ENCODE results near the gene SLC2A6.

Gene SLC2A6

GRCh38 chr9:133515615-133516255 lies 36.8 kb upstream of the SLC2A6 start:
- DNase-seq: no peak

DNA sequence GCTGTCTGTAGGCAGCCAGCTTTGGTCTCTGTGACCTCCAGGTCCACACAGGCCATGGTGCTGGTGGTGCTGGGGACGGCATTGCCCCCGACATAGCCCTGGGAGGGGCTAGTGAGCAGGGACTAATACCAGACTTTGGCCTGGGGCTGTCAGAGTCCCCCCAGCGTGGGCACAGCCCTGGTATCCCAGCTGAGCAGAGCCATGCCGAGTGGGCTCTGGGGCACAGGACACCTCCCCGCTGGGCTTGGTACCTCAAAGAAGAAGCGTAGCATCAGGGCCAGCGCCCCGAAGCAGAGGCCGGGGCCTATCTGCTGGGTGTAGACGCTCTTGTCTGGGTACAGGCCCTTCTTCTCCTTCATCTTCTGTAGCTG lies 36.3 kb upstream of the SLC2A6 start:
- no peak for DNase-seq

DNA sequence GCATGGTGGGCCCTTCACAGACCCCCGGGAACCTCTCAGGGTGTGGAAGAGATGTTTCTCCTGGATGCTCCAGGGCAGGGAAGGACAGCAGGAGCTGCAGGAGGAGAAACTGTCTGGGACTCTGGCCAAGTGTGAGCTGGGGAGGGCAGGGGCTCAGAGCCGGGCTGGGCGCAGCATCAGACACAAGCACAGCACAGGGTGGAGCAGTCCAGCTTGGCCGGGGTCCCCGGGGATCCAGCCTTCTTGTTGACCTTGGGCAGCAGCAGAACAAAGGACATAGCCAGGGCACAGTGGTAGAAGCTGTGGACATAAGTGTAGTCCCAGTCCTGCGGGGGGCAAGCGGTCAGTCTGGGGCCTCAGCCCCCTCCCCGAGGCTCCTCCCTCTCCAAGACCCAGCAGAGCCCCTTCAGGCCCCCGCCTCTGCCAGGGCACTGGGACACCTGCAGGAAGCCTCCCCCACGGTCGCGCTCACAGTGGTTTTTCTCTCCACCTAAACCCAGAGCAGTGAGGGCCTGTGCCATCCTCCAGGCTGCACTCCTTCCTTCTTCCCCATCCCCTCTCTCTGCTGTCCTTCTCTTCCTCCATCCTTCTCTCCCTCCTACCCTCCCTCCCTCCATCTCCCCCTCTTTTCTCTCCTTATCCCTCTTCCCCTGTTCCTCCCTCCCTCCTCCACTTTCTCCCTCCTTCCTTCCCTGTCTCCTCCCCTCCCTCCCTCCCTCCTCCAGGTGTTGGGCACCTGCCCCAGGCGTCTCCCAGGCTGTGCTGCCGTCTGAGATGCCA lies 35.8 kb upstream of the SLC2A6 start:
- DNase-seq: no peak

DNA sequence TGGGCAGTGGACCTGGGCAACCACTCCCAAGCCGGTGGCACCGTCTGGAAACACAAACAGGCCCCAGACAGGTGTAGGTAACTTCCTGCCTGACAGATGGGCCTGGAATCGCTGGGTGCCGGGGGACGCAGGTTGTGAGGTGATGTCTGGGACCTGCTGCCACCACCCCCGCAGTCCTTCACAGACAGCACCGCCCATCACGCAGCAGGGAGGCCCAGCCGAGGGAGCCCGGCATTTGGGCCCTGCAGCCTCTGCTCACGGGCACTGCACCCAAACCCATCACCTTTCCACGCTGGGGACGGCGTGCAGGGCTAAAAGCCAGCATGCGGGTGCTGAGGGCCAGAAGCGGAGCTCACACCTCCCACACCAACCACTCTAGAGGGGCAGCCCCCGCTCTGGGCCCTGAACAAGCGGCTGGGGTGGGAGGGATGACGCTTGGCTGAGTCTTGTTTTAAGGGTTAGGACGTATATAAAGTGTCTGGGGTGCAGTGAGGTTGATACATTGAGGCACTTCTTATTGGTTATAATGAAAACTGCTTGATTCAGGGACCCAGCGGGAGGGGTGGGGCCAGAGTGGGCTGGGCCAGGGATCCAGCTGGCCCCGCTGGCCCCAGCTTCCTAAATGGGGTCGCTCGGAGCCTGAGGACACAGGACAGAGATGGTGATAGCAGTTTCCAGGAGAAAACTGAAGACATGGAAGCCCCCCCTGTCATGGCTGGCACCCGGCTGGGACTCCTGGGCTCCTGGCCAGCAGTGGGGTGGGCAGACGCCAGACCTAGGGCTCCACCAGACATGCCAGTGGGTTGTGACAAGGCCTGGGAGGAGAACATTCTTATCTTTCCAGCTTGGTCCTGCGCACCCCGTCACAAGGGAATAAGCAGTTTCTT lies 34.6 kb upstream of the SLC2A6 start:
- DNase-seq: no peak

- no peak for DNase-seq
Measured at GRCh38 chr9:133512253-133513213, 33.6 kb upstream of the SLC2A6 start.

GRCh38 chr9:133511607-133512006 lies 32.7 kb upstream of the SLC2A6 start:
- DNase-seq: no peak

DNA sequence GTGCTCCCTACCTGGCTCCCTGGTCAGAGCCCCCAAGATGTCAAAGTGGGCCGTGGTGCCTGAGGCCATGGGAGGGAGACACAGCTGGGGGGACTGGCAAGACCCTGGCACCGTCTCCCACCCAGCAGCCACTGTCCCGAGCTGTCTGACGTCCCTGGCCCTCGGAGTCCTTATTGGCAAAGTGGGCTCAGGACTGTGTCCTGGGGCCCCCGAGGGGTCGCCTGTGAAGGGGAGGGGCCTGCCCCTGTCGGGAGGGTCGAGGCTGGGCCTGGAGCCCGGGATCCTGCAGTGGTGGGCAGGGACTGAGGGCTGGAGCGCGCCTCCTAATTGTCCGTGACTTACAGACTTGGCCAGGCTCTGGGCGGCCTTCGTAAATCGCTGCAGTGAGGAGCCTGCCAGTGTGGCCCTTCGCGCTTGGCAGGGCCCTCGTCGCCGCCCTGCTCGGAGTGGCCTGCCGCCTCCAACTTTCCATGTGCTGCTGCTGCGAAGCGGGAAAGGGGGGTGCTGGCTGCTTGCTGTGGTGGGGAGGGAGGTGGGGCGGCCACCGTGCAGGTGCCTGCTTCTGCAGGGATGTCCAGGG lies 32.1 kb upstream of the SLC2A6 start:
- DNase-seq: no peak

DNA sequence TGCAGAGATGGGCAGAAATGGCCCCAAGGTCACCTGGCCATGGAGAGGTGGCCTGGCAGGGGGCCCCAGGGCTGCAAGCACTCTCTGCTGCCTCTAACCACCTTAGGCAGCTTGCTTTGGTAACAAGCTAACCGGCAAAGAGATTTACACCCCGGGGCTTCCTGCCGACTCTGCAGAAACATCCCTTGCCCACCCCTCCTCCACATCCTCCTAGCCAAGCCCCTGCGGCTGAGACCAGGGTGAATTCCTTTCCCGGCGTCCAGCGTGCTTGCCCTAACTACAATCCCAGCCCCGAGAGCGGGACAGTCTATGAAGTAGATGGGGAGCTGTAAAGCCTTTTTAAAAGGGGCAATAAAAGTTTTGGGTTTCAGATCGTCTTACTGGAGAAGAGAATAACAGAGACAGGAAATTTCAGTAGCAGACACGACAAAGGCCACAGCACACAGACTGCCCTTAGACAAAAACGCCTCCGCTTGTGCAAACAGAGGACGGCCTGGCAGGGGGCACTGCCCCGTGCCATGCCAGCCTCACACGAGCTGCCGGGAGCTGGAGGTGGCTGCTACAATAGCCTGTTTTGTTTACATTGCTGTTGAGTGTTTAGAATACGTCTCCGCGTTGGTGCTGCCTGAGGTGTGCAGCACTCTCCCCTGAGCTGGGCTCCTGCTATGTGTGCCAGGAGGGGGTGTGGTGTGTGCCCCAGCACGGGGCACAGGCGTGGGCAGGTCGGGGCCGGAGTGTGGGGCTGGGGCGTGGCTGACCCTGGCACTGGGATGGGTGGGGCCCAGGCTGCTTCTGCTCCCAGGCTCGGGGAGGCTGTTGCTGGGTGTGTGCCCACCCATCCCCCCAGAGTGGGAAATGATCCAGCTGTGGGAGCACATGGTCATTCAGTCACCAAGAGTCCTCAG lies 30.5 kb upstream of the SLC2A6 start:
- peak; percentile 57 for DNase-seq

- no peak for DNase-seq
Measured at GRCh38 chr9:133508046-133508445, 29.1 kb upstream of the SLC2A6 start.

DNA sequence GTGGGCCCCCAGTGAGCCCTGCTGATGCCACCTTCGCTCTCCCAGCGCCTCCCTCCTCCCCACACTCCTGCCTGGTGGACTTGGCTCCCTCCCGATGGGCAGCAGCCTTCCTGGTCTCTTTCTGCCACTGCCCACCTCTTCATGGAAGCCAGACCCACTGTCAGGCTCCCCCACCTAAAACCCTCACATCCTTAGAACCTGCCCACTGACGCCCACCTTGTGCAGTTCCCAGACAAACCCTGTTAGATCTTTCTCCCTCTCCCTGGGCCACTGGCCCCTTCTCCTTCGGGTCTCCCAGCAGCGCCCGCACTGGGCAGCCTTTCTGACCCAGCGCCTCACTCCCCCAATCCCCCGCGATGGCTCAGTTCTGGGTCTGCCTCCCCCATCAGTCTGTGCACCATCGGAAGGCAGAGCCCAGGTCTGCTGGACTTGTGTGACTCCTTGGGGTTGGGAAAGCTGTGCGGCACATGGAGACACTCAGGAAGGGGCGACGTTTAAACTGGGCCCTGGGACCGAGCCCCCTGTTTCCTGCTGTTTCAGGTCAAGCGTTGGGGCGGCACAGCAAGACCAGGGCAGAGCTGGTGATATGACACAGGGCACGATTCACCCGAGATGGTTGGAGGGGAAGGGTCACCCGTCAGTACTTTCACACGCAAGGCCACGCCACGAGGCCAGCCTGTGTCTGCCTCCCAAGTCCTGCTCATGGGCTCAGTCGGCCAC lies 28.5 kb upstream of the SLC2A6 start:
- no peak for DNase-seq

DNA sequence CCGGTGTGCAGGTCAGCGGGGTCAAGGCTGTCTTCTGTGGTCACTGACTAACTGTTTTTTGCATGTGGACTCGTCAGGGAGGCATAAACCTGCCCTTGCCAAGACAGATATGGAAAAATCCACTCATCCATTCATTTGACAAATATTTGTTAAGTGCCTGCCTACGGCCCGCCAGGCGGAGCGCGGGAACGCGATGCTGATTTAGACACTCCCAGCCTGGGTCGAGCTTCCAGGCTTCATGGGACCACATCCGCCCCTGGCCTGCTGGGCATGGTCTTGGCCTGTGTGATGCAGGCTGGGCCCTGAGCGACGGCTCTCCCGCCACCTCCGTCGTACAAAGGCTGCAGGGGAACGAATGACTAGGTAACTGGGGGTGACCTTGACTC lies 27.7 kb upstream of the SLC2A6 start:
- DNase-seq: peak; percentile 95

DNA sequence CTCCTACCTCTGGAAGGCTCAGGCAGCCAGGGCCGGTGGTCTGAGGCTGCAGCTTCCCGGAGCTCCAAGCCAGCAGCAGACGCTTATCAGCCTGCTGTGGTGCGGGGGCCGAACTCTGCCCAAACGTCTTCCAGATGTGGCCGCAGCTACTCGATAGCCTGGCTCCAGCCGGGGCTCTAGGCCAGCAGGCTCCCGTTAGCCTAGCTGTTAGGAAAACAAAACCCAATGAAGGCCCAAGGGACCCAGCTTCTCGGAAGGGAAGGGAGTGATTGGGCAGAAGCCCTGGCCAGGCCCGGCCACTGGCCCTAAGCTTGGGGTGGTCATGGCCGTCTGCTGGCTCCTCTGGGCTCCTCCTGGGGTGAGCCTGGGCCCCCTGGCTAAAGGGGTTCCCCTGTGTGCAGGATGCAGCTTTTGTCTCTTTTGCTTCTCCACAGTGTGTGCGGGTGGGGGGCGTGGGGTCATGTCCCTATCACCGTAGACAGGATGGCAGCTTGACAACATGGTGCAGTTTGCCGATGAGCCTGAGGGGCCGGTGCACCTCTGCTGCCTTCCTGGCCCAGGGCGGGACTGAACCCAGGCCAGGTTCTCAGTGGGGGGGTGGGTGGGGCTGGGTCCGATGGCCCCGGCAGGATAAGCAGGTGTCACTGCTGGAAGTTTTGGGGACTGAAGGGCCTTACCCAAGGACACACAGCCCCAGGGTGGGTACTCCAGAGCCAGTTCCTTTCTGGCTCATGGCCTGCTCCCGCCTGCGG lies 27.2 kb upstream of the SLC2A6 start:
- peak; percentile 25 for DNase-seq

GRCh38 chr9:133505186-133505830 lies 26.4 kb upstream of the SLC2A6 start:
- DNase-seq: peak; percentile 18

GRCh38 chr9:133502112-133502511 lies 23.2 kb upstream of the SLC2A6 start:
- DNase-seq: no peak

DNA sequence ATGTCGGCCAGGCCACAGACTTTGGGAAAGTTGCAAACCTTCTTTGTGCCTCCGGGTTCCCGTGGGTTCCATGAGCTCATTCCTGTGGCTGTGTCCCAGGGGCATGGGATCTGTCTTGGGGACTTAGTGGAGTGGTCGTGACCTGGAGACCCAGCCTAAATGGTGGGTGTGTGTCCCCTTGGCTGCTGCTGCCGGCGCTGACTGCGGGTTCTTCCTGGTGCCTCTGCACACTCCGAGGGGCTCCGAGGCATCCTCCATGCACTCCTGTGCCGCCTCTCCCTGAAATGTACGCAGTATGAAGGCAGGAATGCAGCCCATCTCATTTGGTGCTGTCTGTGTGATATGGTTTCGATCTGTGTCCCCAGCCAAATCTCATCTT lies 21.0 kb upstream of the SLC2A6 start:
- DNase-seq: no peak

GRCh38 chr9:133499132-133499891 lies 20.4 kb upstream of the SLC2A6 start:
- DNase-seq: no peak

DNA sequence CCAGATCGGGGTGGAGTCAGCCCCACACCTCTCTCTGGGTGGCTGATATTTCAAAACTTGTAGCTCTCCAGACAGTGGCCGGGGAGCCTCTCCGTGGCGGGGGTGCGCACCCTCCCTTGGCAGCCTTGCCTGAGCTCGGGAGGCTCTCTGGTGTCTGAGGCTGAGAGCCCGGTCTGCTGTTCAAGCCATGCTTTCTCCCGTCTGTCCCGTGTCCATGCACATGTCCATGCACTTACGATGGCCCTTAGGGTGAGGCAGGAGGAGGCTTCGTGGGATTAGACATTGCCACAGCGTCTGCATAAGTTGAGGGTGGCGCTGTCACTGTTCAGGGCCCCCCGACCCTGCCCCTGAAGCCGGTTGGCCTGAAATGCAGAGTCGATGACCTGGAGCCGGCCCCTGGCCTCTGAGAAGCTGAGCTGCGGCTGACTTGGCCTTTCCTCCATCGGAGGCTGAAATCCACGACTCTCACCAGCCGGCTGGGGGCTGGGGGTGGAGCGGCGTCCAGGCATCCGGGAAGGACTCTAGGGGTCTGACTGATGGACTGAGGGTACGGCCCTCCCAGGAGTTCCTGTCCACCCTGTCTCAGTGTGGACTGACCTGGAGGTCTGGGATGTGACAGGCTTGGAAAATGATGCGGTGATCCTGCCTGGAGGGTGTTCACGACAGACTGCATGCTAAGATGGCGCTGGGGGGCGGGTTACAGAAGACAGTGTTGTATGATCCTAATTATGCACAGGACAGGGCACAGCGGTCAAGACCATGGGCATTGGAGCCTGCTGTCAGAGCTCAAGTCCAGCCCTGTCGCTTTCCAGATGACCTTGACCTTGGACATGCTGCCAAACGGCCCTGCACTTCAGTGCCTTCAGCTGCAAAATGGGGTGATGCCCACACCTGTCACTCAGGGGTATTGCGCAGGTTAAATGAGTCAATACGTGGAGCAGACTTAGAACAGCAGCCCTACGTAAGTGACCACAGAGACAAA lies 18.3 kb upstream of the SLC2A6 start:
- DNase-seq: no peak
